Suprapubic skin (tissue), 4 donors: ENCODE results near the gene SLF1. TPM values are rescaled to one million over a fixed set of nuclear protein-coding genes. Genes with fewer than 3 reads are reported as not detected.

Source experiments
- DNase-seq, 2 donors: peaks; one replicate each; pipeline ENCODE4 v3.0.0-alpha.2; 2019; ENCODE audit warnings: low spot score in 2 of 2
- H3K27ac ChIP-seq: fragments of 200-600 bp; sonication (generic); one replicate; pipeline ENCODE4 v1.5.1; 2019
- H3K27me3 ChIP-seq: fragments of 200-600 bp; sonication (generic); one replicate; pipeline ENCODE4 v1.5.1; 2019
- H3K36me3 ChIP-seq: fragments of 200-600 bp; sonication (generic); one replicate; pipeline ENCODE4 v1.5.1; 2019
- H3K4me1 ChIP-seq: fragments of 200-600 bp; sonication (generic); one replicate; pipeline ENCODE4 v1.5.1; 2019
- H3K4me3 ChIP-seq: fragments of 200-600 bp; sonication (generic); one replicate; pipeline ENCODE4 v1.5.1; 2019; ENCODE audit warnings: mild to moderate bottlenecking
- H3K9me3 ChIP-seq: fragments of 200-600 bp; sonication (generic); one replicate; pipeline ENCODE4 v1.5.1; 2019
- CTCF ChIP-seq, 2 donors: fragments of 200-600 bp in 1 of 2; fragments of 450-650 bp in 1 of 2; sonication (generic) in 1 of 2; IDR thresholded peaks; one replicate each; pipeline ENCODE4 v1.5.1; 2016 to 2019; ENCODE audit warnings: antibody characterized with exemption in 2 of 2, mild to moderate bottlenecking in 1 of 2, moderate library complexity in 1 of 2
- EP300 ChIP-seq: sonication (generic); formaldehyde crosslinking; IDR thresholded peaks from one replicate; pipeline ENCODE4 v1.6.1; 2017; ENCODE audit warnings: antibody characterized with exemption
- POLR2A ChIP-seq, 2 donors: fragments of 450-650 bp; IDR thresholded peaks; one replicate each; pipeline ENCODE4 v1.6.1; 2017; ENCODE audit warnings: antibody characterized with exemption in 2 of 2, mild to moderate bottlenecking in 2 of 2, moderate library complexity in 2 of 2
- POLR2AphosphoS5 ChIP-seq, 3 donors: sonication (generic); formaldehyde crosslinking; IDR thresholded peaks; one replicate each; pipeline ENCODE4 v1.6.1; 2017; ENCODE audit warnings: antibody characterized with exemption in 3 of 3
- WGBS: methylation state at CpG from one replicate; pipeline ENCODE4 v1.1.5; 2018; 5-methylcytosine and 5-hydroxymethylcytosine counted together
- total RNA-seq, 4 donors: library from RNA; depleted of rRNA; stranded (reverse); fragments of >200 nt; gene quantifications; one replicate each; pipeline ENCODE4 v1.1.0, GENCODE V29; 2016

Gene SLF1
- total RNA-seq, 4 donors from 2014 or later: 2.1 to 17.6 (median 3.1) TPM

GRCh38 chr5:94674490-94675382 lies 56.3 kb downstream of the SLF1 start:
- DNase-seq: no peak
- Histone ChIP-seq H3K36me3 (peaks cover 4% of the 10 kb centered on the region), H3K9me3 (no peaks in the 10 kb centered on the region), H3K4me3 (no peak overlapping the region), H3K4me1 (no peaks in the 10 kb centered on the region), H3K27ac (no peak overlapping the region), H3K27me3 (no peaks in the 10 kb centered on the region)
- no peak for TF ChIP-seq EP300
- TF ChIP-seq POLR2AphosphoS5 (IDR thresholded peaks at IDR 0.05): no peak
- no peak for TF ChIP-seq POLR2A (IDR thresholded peaks at IDR 0.05)
- no peak for TF ChIP-seq CTCF (IDR thresholded peaks at IDR 0.05)
- WGBS: 57% methylated on average over 1 of the region's 1 CpG

GRCh38 chr5:94675965-94676618 lies 57.6 kb downstream of the SLF1 start:
- no peak overlapping the region for H3K4me3 ChIP-seq
- no peaks in the 10 kb centered on the region for H3K9me3 ChIP-seq
- TF ChIP-seq EP300 (no peak), POLR2AphosphoS5 (IDR thresholded peaks at IDR 0.05) (no peak), POLR2A (IDR thresholded peaks at IDR 0.05) (no peak), CTCF (IDR thresholded peaks at IDR 0.05) (no peak)
- WGBS: 98% methylated on average over 4 of the region's 4 CpGs
- no peak overlapping the region for H3K27ac ChIP-seq
- H3K27me3 ChIP-seq: no peaks in the 10 kb centered on the region
- H3K4me1 ChIP-seq: no peaks in the 10 kb centered on the region
- H3K36me3 ChIP-seq: peaks cover 4% of the 10 kb centered on the region
- DNase-seq: no peak

GRCh38 chr5:94682814-94683520 lies 64.5 kb downstream of the SLF1 start:
- Histone ChIP-seq H3K9me3 (no peaks in the 10 kb centered on the region), H3K27me3 (no peaks in the 10 kb centered on the region), H3K27ac (no peak overlapping the region), H3K4me1 (no peaks in the 10 kb centered on the region), H3K4me3 (no peak overlapping the region), H3K36me3 (peaks cover 9% of the 10 kb centered on the region)
- DNase-seq: no peak
- 81% methylated on average over 5 of the region's 5 CpGs for WGBS
- no peak for TF ChIP-seq POLR2A (IDR thresholded peaks at IDR 0.05)
- TF ChIP-seq POLR2AphosphoS5 (IDR thresholded peaks at IDR 0.05): no peak
- no peak for TF ChIP-seq EP300
- no peak for TF ChIP-seq CTCF (IDR thresholded peaks at IDR 0.05)

GRCh38 chr5:94689908-94690307 lies 71.4 kb downstream of the SLF1 start:
- DNase-seq: no peak
- TF ChIP-seq POLR2A (IDR thresholded peaks at IDR 0.05) (no peak), EP300 (no peak), POLR2AphosphoS5 (IDR thresholded peaks at IDR 0.05) (no peak), CTCF (IDR thresholded peaks at IDR 0.05) (no peak)
- H3K27ac ChIP-seq: no peak overlapping the region

GRCh38 chr5:94690778-94691177 lies 72.3 kb downstream of the SLF1 start:
- no peaks in the 10 kb centered on the region for H3K9me3 ChIP-seq
- H3K27me3 ChIP-seq: no peaks in the 10 kb centered on the region
- no peak overlapping the region for H3K4me3 ChIP-seq
- H3K4me1 ChIP-seq: peaks cover 4% of the 10 kb centered on the region
- H3K36me3 ChIP-seq: peaks cover 12% of the 10 kb centered on the region
- H3K27ac ChIP-seq: no peak overlapping the region
- 71% methylated on average over 2 of the region's 2 CpGs for WGBS
- DNase-seq: no peak
- TF ChIP-seq EP300: no peak
- no peak for TF ChIP-seq CTCF (IDR thresholded peaks at IDR 0.05)
- TF ChIP-seq POLR2A (IDR thresholded peaks at IDR 0.05): no peak
- TF ChIP-seq POLR2AphosphoS5 (IDR thresholded peaks at IDR 0.05): no peak

More at GRCh38 chr5:94689908-94690307, 71.4 kb downstream of the SLF1 start:
- Histone ChIP-seq H3K27me3 (no peaks in the 10 kb centered on the region), H3K4me3 (no peak overlapping the region), H3K36me3 (peaks cover 9% of the 10 kb centered on the region), H3K9me3 (no peaks in the 10 kb centered on the region), H3K4me1 (peaks cover 4% of the 10 kb centered on the region)
